HL-60 (cell line): Measurements from ENCODE around the gene NEDD8.

ENCODE experiments used
- DNase-seq, 2 experiments: peaks; one replicate each; pipeline ENCODE4 v3.0.0-alpha.2; 2010 to 2020; ENCODE audit warnings: low read depth in 1 of 2, low spot score in 1 of 2
- H3K27ac ChIP-seq: fragments of 250-450 bp; sonication (Bioruptor Pico); replicated peaks from 2 replicates; pipeline ENCODE4 v1.5.1; 2020; ENCODE audit warnings: mild to moderate bottlenecking, moderate library complexity
- H3K27me3 ChIP-seq: fragments of 250-450 bp; sonication (Bioruptor Pico); 2 replicates; pipeline ENCODE4 v1.5.1; 2021; ENCODE audit warnings: mild to moderate bottlenecking, moderate library complexity; ENCODE audit not compliant: insufficient read depth, poor library complexity, severe bottlenecking
- H3K4me3 ChIP-seq: replicated peaks from 2 replicates; pipeline ENCODE4 v1.5.1; 2011; ENCODE audit warnings: mild to moderate bottlenecking, control low read depth, low read length; ENCODE audit not compliant: insufficient read depth
- GABPA ChIP-seq: IDR thresholded peaks from 2 replicates; pipeline ENCODE4 v1.6.1; 2012; ENCODE audit warnings: low read depth
- POLR2AphosphoS5 ChIP-seq: IDR thresholded peaks from 2 replicates; pipeline ENCODE4 v1.6.1; 2012; ENCODE audit warnings: low read depth
- SPI1 ChIP-seq: IDR thresholded peaks from 2 replicates; pipeline ENCODE4 v1.6.1; 2012; ENCODE audit warnings: low read depth, mild to moderate bottlenecking, borderline replicate concordance
- TF ChIP-seq, protein P1 (sequence below): IDR thresholded peaks from one replicate; pipeline ENCODE4 v1.5.1; 2011; ENCODE audit warnings: low read length, control low read depth, inconsistent platforms; ENCODE audit not compliant: insufficient read depth
- TF ChIP-seq, protein P2 (sequence below): IDR thresholded peaks from 2 replicates; pipeline ENCODE4 v1.6.1; 2012; ENCODE audit warnings: low read depth; ENCODE audit not compliant: insufficient replicate concordance

NEDD8 gene

DNA sequence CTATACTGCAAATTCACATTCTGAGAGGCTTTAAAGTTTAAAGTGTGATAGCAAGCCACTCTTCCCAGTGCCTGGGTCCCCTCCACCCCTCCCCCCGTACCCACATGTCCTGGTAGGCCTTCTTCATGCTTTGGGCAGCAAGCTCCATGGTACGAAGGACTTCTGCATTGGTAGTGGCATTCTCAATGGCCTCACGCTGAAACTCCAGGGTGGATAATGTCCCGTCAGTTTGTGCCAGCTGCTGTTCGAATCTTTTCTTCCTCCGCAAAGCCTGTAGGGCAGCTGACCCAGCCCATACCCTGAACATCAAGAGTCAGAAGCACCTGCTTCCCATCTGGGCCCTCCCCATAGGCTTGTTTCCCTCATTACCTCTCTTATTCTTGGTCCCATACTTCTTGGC, 20.9 kb downstream of the NEDD8 start:
- no peaks in the 10 kb centered on the region for H3K27me3 ChIP-seq
- TF ChIP-seq GABPA (no peak), SPI1 (no peak), POLR2AphosphoS5 (no peak)
- TF ChIP-seq, protein P1, sequence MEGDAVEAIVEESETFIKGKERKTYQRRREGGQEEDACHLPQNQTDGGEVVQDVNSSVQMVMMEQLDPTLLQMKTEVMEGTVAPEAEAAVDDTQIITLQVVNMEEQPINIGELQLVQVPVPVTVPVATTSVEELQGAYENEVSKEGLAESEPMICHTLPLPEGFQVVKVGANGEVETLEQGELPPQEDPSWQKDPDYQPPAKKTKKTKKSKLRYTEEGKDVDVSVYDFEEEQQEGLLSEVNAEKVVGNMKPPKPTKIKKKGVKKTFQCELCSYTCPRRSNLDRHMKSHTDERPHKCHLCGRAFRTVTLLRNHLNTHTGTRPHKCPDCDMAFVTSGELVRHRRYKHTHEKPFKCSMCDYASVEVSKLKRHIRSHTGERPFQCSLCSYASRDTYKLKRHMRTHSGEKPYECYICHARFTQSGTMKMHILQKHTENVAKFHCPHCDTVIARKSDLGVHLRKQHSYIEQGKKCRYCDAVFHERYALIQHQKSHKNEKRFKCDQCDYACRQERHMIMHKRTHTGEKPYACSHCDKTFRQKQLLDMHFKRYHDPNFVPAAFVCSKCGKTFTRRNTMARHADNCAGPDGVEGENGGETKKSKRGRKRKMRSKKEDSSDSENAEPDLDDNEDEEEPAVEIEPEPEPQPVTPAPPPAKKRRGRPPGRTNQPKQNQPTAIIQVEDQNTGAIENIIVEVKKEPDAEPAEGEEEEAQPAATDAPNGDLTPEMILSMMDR: no peak
- TF ChIP-seq, protein P2, sequence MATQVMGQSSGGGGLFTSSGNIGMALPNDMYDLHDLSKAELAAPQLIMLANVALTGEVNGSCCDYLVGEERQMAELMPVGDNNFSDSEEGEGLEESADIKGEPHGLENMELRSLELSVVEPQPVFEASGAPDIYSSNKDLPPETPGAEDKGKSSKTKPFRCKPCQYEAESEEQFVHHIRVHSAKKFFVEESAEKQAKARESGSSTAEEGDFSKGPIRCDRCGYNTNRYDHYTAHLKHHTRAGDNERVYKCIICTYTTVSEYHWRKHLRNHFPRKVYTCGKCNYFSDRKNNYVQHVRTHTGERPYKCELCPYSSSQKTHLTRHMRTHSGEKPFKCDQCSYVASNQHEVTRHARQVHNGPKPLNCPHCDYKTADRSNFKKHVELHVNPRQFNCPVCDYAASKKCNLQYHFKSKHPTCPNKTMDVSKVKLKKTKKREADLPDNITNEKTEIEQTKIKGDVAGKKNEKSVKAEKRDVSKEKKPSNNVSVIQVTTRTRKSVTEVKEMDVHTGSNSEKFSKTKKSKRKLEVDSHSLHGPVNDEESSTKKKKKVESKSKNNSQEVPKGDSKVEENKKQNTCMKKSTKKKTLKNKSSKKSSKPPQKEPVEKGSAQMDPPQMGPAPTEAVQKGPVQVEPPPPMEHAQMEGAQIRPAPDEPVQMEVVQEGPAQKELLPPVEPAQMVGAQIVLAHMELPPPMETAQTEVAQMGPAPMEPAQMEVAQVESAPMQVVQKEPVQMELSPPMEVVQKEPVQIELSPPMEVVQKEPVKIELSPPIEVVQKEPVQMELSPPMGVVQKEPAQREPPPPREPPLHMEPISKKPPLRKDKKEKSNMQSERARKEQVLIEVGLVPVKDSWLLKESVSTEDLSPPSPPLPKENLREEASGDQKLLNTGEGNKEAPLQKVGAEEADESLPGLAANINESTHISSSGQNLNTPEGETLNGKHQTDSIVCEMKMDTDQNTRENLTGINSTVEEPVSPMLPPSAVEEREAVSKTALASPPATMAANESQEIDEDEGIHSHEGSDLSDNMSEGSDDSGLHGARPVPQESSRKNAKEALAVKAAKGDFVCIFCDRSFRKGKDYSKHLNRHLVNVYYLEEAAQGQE: no peak
- no peak overlapping the region for H3K27ac ChIP-seq
- DNase-seq: no peak
- H3K4me3 ChIP-seq: no peak overlapping the region

- H3K4me3 ChIP-seq: no peak overlapping the region
- no peak for DNase-seq
- H3K27me3 ChIP-seq: no peaks in the 10 kb centered on the region
- no peak overlapping the region for H3K27ac ChIP-seq
- TF ChIP-seq POLR2AphosphoS5: no peak
- TF ChIP-seq, protein P1: no peak
- TF ChIP-seq SPI1: no peak
- TF ChIP-seq, protein P2: no peak
- TF ChIP-seq GABPA: no peak
Observed at GRCh38 chr14:24207625-24208024, 24.5 kb downstream of the NEDD8 start.

- TF ChIP-seq, protein P1: no peak
- TF ChIP-seq SPI1 (no peak), POLR2AphosphoS5 (no peak), GABPA (no peak)
- TF ChIP-seq, protein P2: no peak
- Histone ChIP-seq H3K27me3 (no peaks in the 10 kb centered on the region), H3K4me3 (no peak overlapping the region), H3K27ac (no peak overlapping the region)
- no peak for DNase-seq
Observed at GRCh38 chr14:24207104-24207551, 25.0 kb downstream of the NEDD8 start.
